Urothelium cell line (cell line): ENCODE data around the gene SEMG2.

Experiments used
- DNase-seq: peaks from one replicate; pipeline ENCODE4 v3.0.0; 2011; ENCODE audit warnings: low spot score, mixed read lengths
- FAIRE-seq: peaks from 2 replicates; lab custom pipeline; 2011; peaks lifted over from hg19 to GRCh38; lab: Jason Lieb, UNC

SEMG2 gene

GRCh38 chr20:45229264-45230056 is 8.3 kb downstream of the SEMG2 start:
- FAIRE-seq (no peak), DNase-seq (peak; percentile 53)

- no peak for DNase-seq
- FAIRE-seq: no peak
Observed at GRCh38 chr20:45230631-45231030, 9.5 kb downstream of the SEMG2 start.

- FAIRE-seq: peak; percentile 58
- DNase-seq: no peak
Observed at GRCh38 chr20:45235995-45236394, 14.8 kb downstream of the SEMG2 start.

GRCh38 chr20:45238139-45238538 is 17.0 kb downstream of the SEMG2 start:
- no peak for DNase-seq
- no peak for FAIRE-seq

- FAIRE-seq: peak; percentile 48
- DNase-seq: no peak
Observed at GRCh38 chr20:45246109-45246508, 24.9 kb downstream of the SEMG2 start.

GRCh38 chr20:45247865-45248264 is 26.7 kb downstream of the SEMG2 start:
- no peak for DNase-seq
- FAIRE-seq: no peak

- FAIRE-seq (no peak), DNase-seq (no peak)
Observed at GRCh38 chr20:45248609-45249008, 27.4 kb downstream of the SEMG2 start.

GRCh38 chr20:45251884-45252560 is 30.8 kb downstream of the SEMG2 start:
- FAIRE-seq: no peak
- no peak for DNase-seq

GRCh38 chr20:45253261-45253660 is 32.1 kb downstream of the SEMG2 start:
- FAIRE-seq (no peak), DNase-seq (no peak)

GRCh38 chr20:45254383-45255262 is 33.5 kb downstream of the SEMG2 start, which contains the start of gene SLPI:
SLPI (minus strand) TSS chr20:45254564; CDS start chr20:45254543, 21 bp downstream.
- FAIRE-seq (peak; percentile 13), DNase-seq (peak; percentile 54)

GRCh38 chr20:45257161-45257560 is 36.0 kb downstream of the SEMG2 start:
- FAIRE-seq (no peak), DNase-seq (no peak)

GRCh38 chr20:45257711-45258110 is 36.5 kb downstream of the SEMG2 start:
- no peak for DNase-seq
- no peak for FAIRE-seq

- DNase-seq (no peak), FAIRE-seq (no peak)
Observed at GRCh38 chr20:45258259-45258658, 37.1 kb downstream of the SEMG2 start.

- no peak for DNase-seq
- FAIRE-seq: no peak
Observed at GRCh38 chr20:45258664-45259063, 37.5 kb downstream of the SEMG2 start.

GRCh38 chr20:45263556-45264266 is 42.5 kb downstream of the SEMG2 start:
- no peak for DNase-seq
- no peak for FAIRE-seq

GRCh38 chr20:45266977-45267376 is 45.8 kb downstream of the SEMG2 start:
- DNase-seq (no peak), FAIRE-seq (no peak)

GRCh38 chr20:45268531-45268930 is 47.4 kb downstream of the SEMG2 start:
- FAIRE-seq (no peak), DNase-seq (no peak)

- DNase-seq: no peak
- peak; percentile 76 for FAIRE-seq
Observed at GRCh38 chr20:45269056-45269455, 47.9 kb downstream of the SEMG2 start.

GRCh38 chr20:45269754-45270270 is 48.6 kb downstream of the SEMG2 start:
- no peak for DNase-seq
- no peak for FAIRE-seq
